H1 (cell line): ENCODE data around the gene NIPAL3. TPM values are rescaled to one million over a fixed set of nuclear protein-coding genes. Genes with fewer than 3 reads are reported as not detected.

Experiments
- CTCF ChIA-PET: fragments of 300-600 bp; sonication (Branson Sonifier 250); formaldehyde crosslinking; loops from one replicate; lab custom pipeline; 2021; ENCODE audit not compliant: partially characterized antibody; lab: Charles Lee
- POLR2A ChIA-PET: fragments of 300-600 bp; sonication (Branson Sonifier 250); formaldehyde crosslinking; loops from one replicate; lab custom pipeline; 2021; ENCODE audit warnings: inconsistent platforms; ENCODE audit not compliant: partially characterized antibody; lab: Charles Lee
- DNase-seq, 2 experiments: peaks; one replicate each; pipeline versions ENCODE4 v3.0.0 to v3.0.0-alpha.2; 2010 to 2022; ENCODE audit warnings: low spot score in 2 of 2, low read depth in 1 of 2, mixed read lengths in 1 of 2
- FAIRE-seq: peaks from 2 replicates; lab custom pipeline; 2011; peaks lifted over from hg19 to GRCh38; lab: Jason Lieb, UNC
- H2AFZ ChIP-seq: 2 replicates; pipeline ENCODE4 v1.8.1; 2012; ENCODE audit warnings: low read length, inconsistent platforms
- H2AK5ac ChIP-seq: 2 replicates; pipeline ENCODE4 v1.6.1; 2013; ENCODE audit warnings: low read depth, low read length
- H2BK120ac ChIP-seq: replicated peaks from 2 replicates; pipeline ENCODE3; 2013; ENCODE audit warnings: low read depth, low read length, inconsistent platforms
- H2BK12ac ChIP-seq: 2 replicates; pipeline ENCODE4 v1.6.1; 2013; ENCODE audit warnings: low read depth, low read length
- H2BK15ac ChIP-seq: 2 replicates; pipeline ENCODE4 v1.6.1; 2013; ENCODE audit warnings: low read length
- H2BK20ac ChIP-seq: 2 replicates; pipeline ENCODE4 v1.6.1; 2013; ENCODE audit warnings: low read length
- H2BK5ac ChIP-seq: 2 replicates; pipeline ENCODE4 v1.6.1; 2013; ENCODE audit warnings: low read depth, low read length
- H3K14ac ChIP-seq: 2 replicates; pipeline ENCODE4 v1.6.1; 2013; ENCODE audit warnings: inconsistent platforms; ENCODE audit not compliant: insufficient read length
- H3K18ac ChIP-seq: 2 replicates; pipeline ENCODE4 v1.6.1; 2013; ENCODE audit warnings: low read length; ENCODE audit errors: extremely low read depth
- H3K23ac ChIP-seq: 2 replicates; pipeline ENCODE4 v1.6.1; 2013; ENCODE audit warnings: inconsistent platforms; ENCODE audit not compliant: insufficient read length
- H3K23me2 ChIP-seq: 2 replicates; pipeline ENCODE4 v1.6.1; 2013; ENCODE audit warnings: low read depth, low read length
- H3K27ac ChIP-seq: 2 replicates; pipeline ENCODE4 v1.6.1; 2011; ENCODE audit warnings: low read depth, low read length, inconsistent platforms
- H3K27me3 ChIP-seq, 4 experiments: replicated peaks in 1 of 4; 1 replicate in 1 of 4; 2 replicates in 3 of 4; pipeline versions ENCODE4 v1.6.1 to v1.8.1; 2011 to 2013; ENCODE audit warnings: low read length in 3 of 4, mild to moderate bottlenecking in 3 of 4, inconsistent platforms in 2 of 4, mixed read lengths in 2 of 4, moderate library complexity in 1 of 4; ENCODE audit not compliant: control insufficient read depth in 3 of 4, insufficient read depth in 3 of 4; ENCODE audit errors: extremely low read depth in 1 of 4
- H3K36me3 ChIP-seq, 4 experiments: 2 replicates each; pipeline versions ENCODE4 v1.6.1 to v1.8.1; 2011 to 2013; ENCODE audit warnings: mild to moderate bottlenecking in 4 of 4, low read length in 3 of 4, moderate library complexity in 2 of 4, control low read depth in 1 of 4, inconsistent platforms in 1 of 4; ENCODE audit not compliant: insufficient read depth in 4 of 4, control insufficient read depth in 2 of 4
- H3K4ac ChIP-seq: replicated peaks from 2 replicates; pipeline ENCODE3; 2013; ENCODE audit warnings: low read length, low read depth, mixed read lengths, inconsistent platforms; ENCODE audit not compliant: insufficient read length
- H3K4me1 ChIP-seq, 4 experiments: replicated peaks in 1 of 4; 1 replicate in 1 of 4; 2 replicates in 3 of 4; pipeline versions ENCODE4 v1.6.1 to v1.8.1; 2011 to 2013; ENCODE audit warnings: low read length in 3 of 4, inconsistent platforms in 2 of 4, mixed read lengths in 1 of 4; ENCODE audit not compliant: insufficient read depth in 4 of 4, control insufficient read depth in 3 of 4
- H3K4me2 ChIP-seq, 2 experiments: 2 replicates each; pipeline versions ENCODE4 v1.6.1 to v1.8.1; 2011 to 2013; ENCODE audit warnings: low read depth in 2 of 2, low read length in 2 of 2, control low read depth in 1 of 2, inconsistent platforms in 1 of 2, mild to moderate bottlenecking in 1 of 2; ENCODE audit not compliant: insufficient read depth in 1 of 2
- H3K4me3 ChIP-seq, 4 experiments: fragments of 200-600, 300-600 bp in 1 of 4; sonication (generic), shearing (Covaris generic), sonication (Bioruptor Twin) in 1 of 4; 2 replicates each; pipeline versions ENCODE4 v1.5.1 to v1.8.1; 2011 to 2016; ENCODE audit warnings: low read length in 4 of 4, low read depth in 3 of 4, control low read depth in 2 of 4, inconsistent platforms in 2 of 4, mild to moderate bottlenecking in 2 of 4, mixed read lengths in 1 of 4, moderate library complexity in 1 of 4; ENCODE audit not compliant: insufficient read depth in 2 of 4; ENCODE audit errors: extremely low read depth in 1 of 4
- H3K56ac ChIP-seq: replicated peaks from 2 replicates; pipeline ENCODE3; 2013; ENCODE audit warnings: low read depth, mild to moderate bottlenecking, mixed read lengths, low read length, inconsistent platforms; ENCODE audit not compliant: insufficient read length
- H3K79me1 ChIP-seq: 2 replicates; pipeline ENCODE4 v1.6.1; 2013; ENCODE audit warnings: low read depth, low read length, control low read depth
- H3K79me2 ChIP-seq, 2 experiments: 2 replicates each; pipeline versions ENCODE4 v1.6.1 to v1.8.1; 2012 to 2013; ENCODE audit warnings: low read length in 2 of 2, mild to moderate bottlenecking in 2 of 2, inconsistent platforms in 1 of 2; ENCODE audit not compliant: insufficient read depth in 2 of 2, control insufficient read depth in 1 of 2
- H3K9ac ChIP-seq, 4 experiments: replicated peaks in 1 of 4; 1 replicate in 1 of 4; 2 replicates in 3 of 4; pipeline versions ENCODE4 v1.6.1 to v1.8.1; 2011 to 2013; ENCODE audit warnings: low read depth in 3 of 4, low read length in 3 of 4, control low read depth in 2 of 4, mild to moderate bottlenecking in 2 of 4, moderate library complexity in 2 of 4, inconsistent platforms in 1 of 4; ENCODE audit errors: extremely low read depth in 1 of 4
- H3K9me3 ChIP-seq, 2 experiments: 2 replicates each; pipeline versions ENCODE4 v1.6.1 to v1.8.1; 2012 to 2013; ENCODE audit warnings: mild to moderate bottlenecking in 2 of 2, moderate library complexity in 2 of 2, control low read depth in 1 of 2, inconsistent platforms in 1 of 2, low read depth in 1 of 2, low read length in 1 of 2, mixed read lengths in 1 of 2; ENCODE audit not compliant: insufficient read depth in 2 of 2
- H4K20me1 ChIP-seq, 2 experiments: replicated peaks in 1 of 2; 2 replicates each; pipeline versions ENCODE3 to v1.8.1; 2011 to 2013; ENCODE audit warnings: inconsistent platforms in 2 of 2, low read length in 2 of 2, mild to moderate bottlenecking in 1 of 2; ENCODE audit not compliant: insufficient read depth in 2 of 2, control insufficient read depth in 1 of 2
- H4K5ac ChIP-seq: 2 replicates; pipeline ENCODE4 v1.6.1; 2013; ENCODE audit warnings: low read length, low read depth, mixed read lengths, inconsistent platforms; ENCODE audit not compliant: insufficient read length
- H4K8ac ChIP-seq: 2 replicates; pipeline ENCODE4 v1.8.0; 2013; ENCODE audit warnings: mild to moderate bottlenecking, moderate library complexity, low read length, inconsistent platforms; ENCODE audit not compliant: insufficient read depth; ENCODE audit errors: extremely low read depth
- H4K91ac ChIP-seq: replicated peaks from 2 replicates; pipeline ENCODE3; 2013; ENCODE audit warnings: low read length, mixed read lengths, inconsistent platforms; ENCODE audit not compliant: insufficient read length
- BRCA1 ChIP-seq: IDR thresholded peaks from 2 replicates; pipeline ENCODE4 v1.6.1; 2012; ENCODE audit warnings: low read depth, low read length, improper control_type of control experiment
- CREB1 ChIP-seq: IDR thresholded peaks from 2 replicates; pipeline ENCODE4 v1.6.1; 2012; ENCODE audit warnings: inconsistent platforms
- HDAC2 ChIP-seq, 2 experiments: fragments of 300-600 bp in 1 of 2; sonication (generic) in 1 of 2; IDR thresholded peaks; 2 replicates each; pipeline ENCODE4 v1.6.1; 2011 to 2012; ENCODE audit warnings: low read depth in 2 of 2, low read length in 2 of 2, mild to moderate bottlenecking in 2 of 2, moderate library complexity in 2 of 2, borderline replicate concordance in 1 of 2, inconsistent platforms in 1 of 2
- KDM4A ChIP-seq: IDR thresholded peaks from one replicate; pipeline ENCODE4 v1.7.1; 2012; ENCODE audit warnings: low read depth, mild to moderate bottlenecking, moderate library complexity, low read length, inconsistent platforms; ENCODE audit not compliant: severe bottlenecking
- NANOG ChIP-seq: IDR thresholded peaks from 2 replicates; pipeline ENCODE4 v1.6.1; 2011; ENCODE audit warnings: low read length, low read depth, mild to moderate bottlenecking, inconsistent platforms; ENCODE audit not compliant: insufficient read depth, poor library complexity, severe bottlenecking
- SIN3A ChIP-seq, 2 experiments: IDR thresholded peaks in 1 of 2; conservative IDR thresholded peaks in 1 of 2; 2 replicates each; pipeline ENCODE4 v1.6.1; 2011 to 2012; ENCODE audit warnings: low read length in 2 of 2, improper control_type of control experiment in 1 of 2, low read depth in 1 of 2, mild to moderate bottlenecking in 1 of 2
- TAF1 ChIP-seq: IDR thresholded peaks from 2 replicates; pipeline ENCODE4 v1.6.1; 2011; ENCODE audit warnings: mild to moderate bottlenecking, low read depth, low read length
- TAF7 ChIP-seq: optimal IDR thresholded peaks from 2 replicates; pipeline ENCODE3; 2011; ENCODE audit warnings: low read depth, mild to moderate bottlenecking, inconsistent platforms, low read length, moderate library complexity, borderline replicate concordance
- WGBS, 2 experiments: shearing (Covaris generic) in 1 of 2; methylation state at CpG; one replicate each; pipeline versions ENCODE4 v1.1.6 to v1.1.7; 2013 to 2015; ENCODE audit warnings: low lambda C conversion rate in 2 of 2, mixed read lengths in 2 of 2, inconsistent platforms in 1 of 2, low coverage in 1 of 2, missing lambda C conversion rate in 1 of 2; ENCODE audit not compliant: insufficient replicate concordance in 2 of 2, insufficient coverage in 1 of 2, insufficient read length in 1 of 2; ENCODE audit errors: extremely low coverage in 1 of 2, missing lambda C conversion rate in 1 of 2; 5-methylcytosine and 5-hydroxymethylcytosine counted together
- polyA plus RNA-seq, 7 experiments: library from polyadenylated mRNA; depleted of rRNA in 3 of 7; stranded (reverse) in 5 of 7; unstranded in 2 of 7; fragments of >200 nt in 5 of 7; fragments of 200-250 nt in 2 of 7; gene quantifications; 1 replicate in 5 of 7; 2 replicates in 1 of 7; 4 replicates in 1 of 7; pipeline versions ENCODE4 v1.2.1 to v1.2.3, GENCODE V29; 2011 to 2013; ENCODE audit warnings: missing spikeins in 2 of 7, mixed read lengths in 2 of 7
- total RNA-seq: library from RNA; stranded (reverse); fragmentation: NEBNext Ultra II Directional; extraction: Animal tissue kit (Norgen Biotek cat#: 25700); gene quantifications from 2 replicates; pipeline ENCODE4 v1.2.1, GENCODE V29; 2021
- TF ChIP-seq, protein P1 (sequence below): IDR thresholded peaks from 2 replicates; pipeline ENCODE4 v1.6.1; 2011; ENCODE audit warnings: low read depth, mild to moderate bottlenecking, low read length; ENCODE audit not compliant: insufficient read depth
- TF ChIP-seq, protein P2 (sequence below): IDR thresholded peaks from 2 replicates; pipeline ENCODE4 v1.6.1; 2011; ENCODE audit warnings: low read length, improper control_type of control experiment

The NIPAL3 gene
- total and polyA plus RNA-seq, 2 of the 8 experiments (the other 6 are each of a cell fraction or from before 2014, with no cell fraction given): 8.8 to 11.0 TPM

DNA sequence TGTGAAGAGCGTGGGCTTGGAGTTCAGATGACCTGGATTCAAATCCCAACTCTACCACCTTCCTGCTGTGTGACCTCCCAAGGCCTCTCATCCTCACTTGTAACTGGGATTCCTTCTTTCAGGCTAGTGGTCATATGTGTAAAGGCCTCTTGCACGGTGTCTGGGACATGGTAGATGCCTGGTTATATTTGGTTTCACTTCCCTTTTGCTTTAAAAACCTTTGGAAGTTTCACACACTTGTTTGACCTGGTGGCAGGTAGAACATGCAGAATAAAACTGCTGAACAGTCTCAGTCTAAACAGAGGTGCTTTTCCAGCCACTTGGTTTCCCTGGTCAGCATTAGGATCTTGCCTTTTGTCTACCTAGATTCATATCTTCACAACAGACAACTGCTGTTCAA is 50.0 kb downstream of the NIPAL3 start:
- H3K9ac ChIP-seq: no peak overlapping the region
- H3K36me3 ChIP-seq: no peaks in the 10 kb centered on the region
- no peak for FAIRE-seq
- 87% methylated on average over 2 of the region's 2 CpGs; no CpG with 5 or more reads in 1 of the 2 experiments for WGBS, 2 experiments
- no peak overlapping the region for H4K5ac ChIP-seq
- H2BK120ac ChIP-seq: no peak overlapping the region
- peak overlapping the region; percentile 54; the same call in 1 of the 2 replicates for H2BK5ac ChIP-seq
- H3K4me3 ChIP-seq: no peak overlapping the region
- no peaks in the 10 kb centered on the region for H3K79me2 ChIP-seq
- no peak overlapping the region for H2AFZ ChIP-seq
- peaks cover 11 to 22% (median 17%) of the 10 kb centered on the region in 4 experiments; a peak in 6 of 7 replicates for H3K4me1 ChIP-seq
- no peak overlapping the region for H3K4ac ChIP-seq
- no peak overlapping the region for H3K23ac ChIP-seq
- H4K8ac ChIP-seq: no peak overlapping the region
- no peak overlapping the region for H3K14ac ChIP-seq
- peak overlapping the region; percentile 17; the same call in 1 of the 2 replicates for H2BK20ac ChIP-seq
- H3K23me2 ChIP-seq: 0 out of 2 replicates have a peak, but pooled peaks cover 4% of the 10 kb centered on the region
- no peaks in the 10 kb centered on the region for H4K20me1 ChIP-seq
- no peak for DNase-seq
- H3K18ac ChIP-seq: no peak overlapping the region; the same call in 1 of the 2 replicates
- ChIA-PET POLR2A (interaction anchor here (1.5 kb wide), 1 partner anchor 37 kb away, joined by 4 read pairs; the partner anchor contains the start of gene RCAN3), CTCF (interaction anchor here (1.1 to 2.5 kb wide), 2 partner anchors 43 to 50 kb away, joined by 3 to 15 read pairs; partner anchors contain the start of gene NIPAL3)
- H3K56ac ChIP-seq: no peak overlapping the region
- H2BK12ac ChIP-seq: peak overlapping the region; percentile 52; the same call in 1 of the 2 replicates
- H3K79me1 ChIP-seq: no peaks in the 10 kb centered on the region
- H3K27ac ChIP-seq: no peak overlapping the region
- peaks cover 0 to 2% of the 10 kb centered on the region in 2 experiments; a peak in 1 of 4 replicates for H3K9me3 ChIP-seq
- no peak overlapping the region; the same call in 1 of the 2 replicates for H2AK5ac ChIP-seq
- peak overlapping the region; percentile 75; the same call in 1 of the 2 replicates for H2BK15ac ChIP-seq
- H4K91ac ChIP-seq: no peak overlapping the region
- peak overlapping the region in 1 of 2 experiments; percentile 67; a peak in 2 of 4 replicates for H3K4me2 ChIP-seq
- H3K27me3 ChIP-seq: no peaks in the 10 kb centered on the region
- no peak for TF ChIP-seq BRCA1
- TF ChIP-seq, protein P1, sequence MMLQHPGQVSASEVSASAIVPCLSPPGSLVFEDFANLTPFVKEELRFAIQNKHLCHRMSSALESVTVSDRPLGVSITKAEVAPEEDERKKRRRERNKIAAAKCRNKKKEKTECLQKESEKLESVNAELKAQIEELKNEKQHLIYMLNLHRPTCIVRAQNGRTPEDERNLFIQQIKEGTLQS: no peak
- no peak for TF ChIP-seq CREB1
- TF ChIP-seq SIN3A (conservative IDR thresholded peaks at IDR 0.05 in 1 of 2, IDR thresholded peaks at IDR 0.05 in 1 of 2; ENCODE audit: low read depth in 1 of 2, low read length in 2 of 2): no peak
- TF ChIP-seq TAF7: no peak
- no peak for TF ChIP-seq NANOG
- TF ChIP-seq HDAC2 (IDR thresholded peaks at IDR 0.05; ENCODE audit: borderline replicate concordance in 1 of 2, low read depth in 2 of 2, low read length in 2 of 2): no peak
- TF ChIP-seq, protein P2, sequence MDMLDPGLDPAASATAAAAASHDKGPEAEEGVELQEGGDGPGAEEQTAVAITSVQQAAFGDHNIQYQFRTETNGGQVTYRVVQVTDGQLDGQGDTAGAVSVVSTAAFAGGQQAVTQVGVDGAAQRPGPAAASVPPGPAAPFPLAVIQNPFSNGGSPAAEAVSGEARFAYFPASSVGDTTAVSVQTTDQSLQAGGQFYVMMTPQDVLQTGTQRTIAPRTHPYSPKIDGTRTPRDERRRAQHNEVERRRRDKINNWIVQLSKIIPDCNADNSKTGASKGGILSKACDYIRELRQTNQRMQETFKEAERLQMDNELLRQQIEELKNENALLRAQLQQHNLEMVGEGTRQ: no peak
- TF ChIP-seq KDM4A: no peak
- no peak for TF ChIP-seq TAF1
